ENCODE data around the gene ADGRG3.

The ADGRG3 gene

DNA sequence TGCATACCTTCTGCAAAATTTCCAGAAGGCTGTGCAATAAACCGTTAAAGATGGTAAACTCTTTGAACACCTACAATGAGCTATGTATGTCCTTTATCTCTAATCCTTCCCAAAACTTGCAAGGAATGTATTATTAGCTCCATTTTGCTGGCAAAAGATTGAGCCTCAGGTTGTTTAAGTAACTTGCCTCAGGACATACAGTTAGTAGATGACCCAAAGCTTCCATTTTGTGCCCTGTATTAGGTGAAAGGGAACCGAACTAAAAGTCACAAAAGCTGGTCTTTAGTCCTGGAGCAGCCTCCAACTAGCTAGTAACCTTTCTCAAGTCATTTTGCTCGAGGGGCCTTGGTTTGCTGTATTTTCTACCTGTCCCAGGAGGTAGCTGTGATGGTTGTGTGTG, 4.3 kb downstream of the ADGRG3 start:
- no peak overlapping the region for H3K4me2 ChIP-seq (ENCODE audit: low read depth, low read length, poor library complexity, severe bottlenecking)
- no peaks in the 10 kb centered on the region for H4K20me1 ChIP-seq (ENCODE audit: insufficient read depth, low read length, poor library complexity, severe bottlenecking)
- H3K4me1 ChIP-seq (ENCODE audit: insufficient read depth, low read length, poor library complexity, severe bottlenecking) = peaks cover 41% of the 10 kb centered on the region
- no peaks in the 10 kb centered on the region for H3K27me3 ChIP-seq (ENCODE audit: insufficient read depth, low read length, poor library complexity, severe bottlenecking)
- no peaks in the 10 kb centered on the region for H3F3A ChIP-seq (ENCODE audit: low read depth)
- H3K9me2 ChIP-seq (replicated peaks; ENCODE audit: low read depth, low read length) = no peaks in the 10 kb centered on the region
- H3K9me3 ChIP-seq (ENCODE audit: insufficient read depth, low read depth, low read length) = no peaks in the 10 kb centered on the region
- TF ChIP-seq, protein P1, sequence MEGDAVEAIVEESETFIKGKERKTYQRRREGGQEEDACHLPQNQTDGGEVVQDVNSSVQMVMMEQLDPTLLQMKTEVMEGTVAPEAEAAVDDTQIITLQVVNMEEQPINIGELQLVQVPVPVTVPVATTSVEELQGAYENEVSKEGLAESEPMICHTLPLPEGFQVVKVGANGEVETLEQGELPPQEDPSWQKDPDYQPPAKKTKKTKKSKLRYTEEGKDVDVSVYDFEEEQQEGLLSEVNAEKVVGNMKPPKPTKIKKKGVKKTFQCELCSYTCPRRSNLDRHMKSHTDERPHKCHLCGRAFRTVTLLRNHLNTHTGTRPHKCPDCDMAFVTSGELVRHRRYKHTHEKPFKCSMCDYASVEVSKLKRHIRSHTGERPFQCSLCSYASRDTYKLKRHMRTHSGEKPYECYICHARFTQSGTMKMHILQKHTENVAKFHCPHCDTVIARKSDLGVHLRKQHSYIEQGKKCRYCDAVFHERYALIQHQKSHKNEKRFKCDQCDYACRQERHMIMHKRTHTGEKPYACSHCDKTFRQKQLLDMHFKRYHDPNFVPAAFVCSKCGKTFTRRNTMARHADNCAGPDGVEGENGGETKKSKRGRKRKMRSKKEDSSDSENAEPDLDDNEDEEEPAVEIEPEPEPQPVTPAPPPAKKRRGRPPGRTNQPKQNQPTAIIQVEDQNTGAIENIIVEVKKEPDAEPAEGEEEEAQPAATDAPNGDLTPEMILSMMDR (conservative IDR thresholded peaks at IDR 0.05; ENCODE audit: low read length) = no peak
- no peak for TF ChIP-seq EZH2phosphoT487 (IDR thresholded peaks at IDR 0.05; ENCODE audit: borderline replicate concordance)
- no peak overlapping the region for H3K4me3 ChIP-seq (ENCODE audit: low read length, poor library complexity, severe bottlenecking)
- no peak overlapping the region for H2AFZ ChIP-seq (ENCODE audit: low read length)
- H3K36me3 ChIP-seq (ENCODE audit: insufficient read depth, low read length) = no peaks in the 10 kb centered on the region
- H3K79me2 ChIP-seq (ENCODE audit: insufficient read depth, low read length) = no peaks in the 10 kb centered on the region
- H3K9ac ChIP-seq (ENCODE audit: low read depth, low read length, poor library complexity, severe bottlenecking) = no peak overlapping the region

DNA sequence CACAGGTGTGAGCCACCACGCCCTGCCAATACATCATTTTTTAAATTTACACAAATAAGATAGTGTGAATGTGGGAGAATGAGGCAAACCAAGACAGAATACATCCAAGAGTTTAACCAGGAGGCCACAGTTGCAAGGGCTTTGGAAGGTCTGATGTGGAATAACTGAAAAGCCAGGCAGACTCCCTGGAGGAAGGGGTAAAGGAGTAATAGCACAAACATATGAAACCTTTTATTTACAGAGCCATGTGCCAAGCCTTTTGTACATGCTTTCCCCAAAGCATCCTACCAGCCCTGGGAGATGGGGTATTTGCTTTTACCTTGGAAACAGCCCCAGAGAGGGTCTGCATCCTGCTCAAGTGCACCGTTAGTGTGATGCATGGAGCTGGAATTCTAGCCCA, 4.7 kb downstream of the ADGRG3 start:
- Histone ChIP-seq H2AFZ (ENCODE audit: low read length) (no peak overlapping the region), H3K4me1 (ENCODE audit: insufficient read depth, low read length, poor library complexity, severe bottlenecking) (peaks cover 37% of the 10 kb centered on the region), H3K9me3 (ENCODE audit: insufficient read depth, low read depth, low read length) (no peaks in the 10 kb centered on the region), H3K9ac (ENCODE audit: low read depth, low read length, poor library complexity, severe bottlenecking) (no peak overlapping the region), H3K9me2 (replicated peaks; ENCODE audit: low read depth, low read length) (no peaks in the 10 kb centered on the region), H3K27me3 (ENCODE audit: insufficient read depth, low read length, poor library complexity, severe bottlenecking) (no peaks in the 10 kb centered on the region), H3K4me2 (ENCODE audit: low read depth, low read length, poor library complexity, severe bottlenecking) (no peak overlapping the region), H3K79me2 (ENCODE audit: insufficient read depth, low read length) (no peaks in the 10 kb centered on the region), H3K36me3 (ENCODE audit: insufficient read depth, low read length) (no peaks in the 10 kb centered on the region), H4K20me1 (ENCODE audit: insufficient read depth, low read length, poor library complexity, severe bottlenecking) (no peaks in the 10 kb centered on the region), H3F3A (ENCODE audit: low read depth) (no peaks in the 10 kb centered on the region), H3K4me3 (ENCODE audit: low read length, poor library complexity, severe bottlenecking) (no peak overlapping the region)
- TF ChIP-seq, protein P1 (conservative IDR thresholded peaks at IDR 0.05; ENCODE audit: low read length) = no peak
- no peak for TF ChIP-seq EZH2phosphoT487 (IDR thresholded peaks at IDR 0.05; ENCODE audit: borderline replicate concordance)

DNA sequence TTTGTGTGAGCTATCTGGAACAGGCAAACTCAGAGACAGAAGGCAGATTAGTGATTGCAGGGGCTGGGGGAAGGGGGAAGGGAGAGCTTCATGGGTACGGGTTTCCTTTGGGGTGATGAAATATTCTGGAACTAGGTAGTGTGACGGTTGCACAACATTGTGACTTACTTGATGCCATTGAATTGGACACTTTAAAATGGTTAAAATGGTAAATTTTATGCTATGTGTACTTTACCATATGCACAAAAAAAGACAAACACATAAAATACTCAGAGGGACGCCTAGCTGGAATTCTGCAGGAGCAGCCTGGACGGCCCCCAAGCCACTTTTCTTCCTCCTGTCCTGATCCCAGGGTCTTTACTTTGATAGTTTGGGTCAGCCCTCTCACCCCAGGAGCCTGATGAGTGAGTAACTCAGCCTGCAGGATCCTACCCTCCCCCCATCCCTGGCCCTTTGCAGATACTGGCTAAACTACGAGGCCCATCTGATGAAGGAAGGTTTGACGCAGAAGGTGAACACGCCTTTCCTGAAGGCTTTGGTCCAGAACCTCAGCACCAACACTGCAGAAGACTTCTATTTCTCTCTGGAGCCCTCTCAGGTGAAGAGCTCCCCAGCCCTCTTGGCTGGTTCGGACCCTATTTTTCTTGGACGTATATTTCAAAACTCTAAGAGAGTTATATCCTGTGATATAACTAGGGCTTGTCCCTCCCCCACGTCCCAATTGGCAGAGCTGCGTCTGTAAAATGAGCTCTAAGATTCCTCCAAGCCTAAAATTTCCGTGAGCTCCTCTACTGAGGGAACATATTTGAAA, 7.8 kb downstream of the ADGRG3 start:
- Histone ChIP-seq H3K4me1 (ENCODE audit: insufficient read depth, low read length, poor library complexity, severe bottlenecking) (peaks cover 23% of the 10 kb centered on the region), H4K20me1 (ENCODE audit: insufficient read depth, low read length, poor library complexity, severe bottlenecking) (no peaks in the 10 kb centered on the region), H3K4me3 (ENCODE audit: low read length, poor library complexity, severe bottlenecking) (no peak overlapping the region), H3F3A (ENCODE audit: low read depth) (no peaks in the 10 kb centered on the region), H2AFZ (ENCODE audit: low read length) (no peak overlapping the region), H3K4me2 (ENCODE audit: low read depth, low read length, poor library complexity, severe bottlenecking) (no peak overlapping the region), H3K9me3 (ENCODE audit: insufficient read depth, low read depth, low read length) (no peaks in the 10 kb centered on the region), H3K27me3 (ENCODE audit: insufficient read depth, low read length, poor library complexity, severe bottlenecking) (no peaks in the 10 kb centered on the region), H3K36me3 (ENCODE audit: insufficient read depth, low read length) (no peaks in the 10 kb centered on the region), H3K9ac (ENCODE audit: low read depth, low read length, poor library complexity, severe bottlenecking) (peak overlapping the region; percentile 35), H3K79me2 (ENCODE audit: insufficient read depth, low read length) (no peaks in the 10 kb centered on the region), H3K9me2 (replicated peaks; ENCODE audit: low read depth, low read length) (no peaks in the 10 kb centered on the region)
- no peak for TF ChIP-seq EZH2phosphoT487 (IDR thresholded peaks at IDR 0.05; ENCODE audit: borderline replicate concordance)
- TF ChIP-seq, protein P1 (conservative IDR thresholded peaks at IDR 0.05; ENCODE audit: low read length) = no peak

All from Loucy (cell line).